ENCODE results near the gene NHSL1. TPM values are rescaled to one million over a fixed set of nuclear protein-coding genes. Genes with fewer than 3 reads are reported as not detected.
A peak's percentile ranks its signal among the peaks of the same experiment; 100 is the strongest.

Gene NHSL1
- total RNA-seq, 2 experiments from 2014 or later, result 2.7 to 10.6 TPM

GRCh38 chr6:138410972-138411880 is 88.1 kb downstream of the NHSL1 start:
- H3K36me3 ChIP-seq (ENCODE audit: insufficient read depth, low read length), result peaks cover 74% of the 10 kb centered on the region
- no TSS peak for BruUV-seq (replicated peaks)
- intact Hi-C loops (cut with micrococcal nuclease; ENCODE audit: unreplicated experiment), result no loop called here

GRCh38 chr6:138410048-138410735 is 89.1 kb downstream of the NHSL1 start:
- TSS peak; percentile 5 for BruUV-seq (replicated peaks)
- Histone ChIP-seq H3K9me2 (ENCODE audit: insufficient read depth, low read length) (no peaks in the 10 kb centered on the region), H3K36me3 (ENCODE audit: insufficient read depth, low read length) (peaks cover 81% of the 10 kb centered on the region), H4K20me1 (ENCODE audit: insufficient read depth, low read length) (no peaks in the 10 kb centered on the region), H3K4me2 (ENCODE audit: low read length) (no peak overlapping the region), H3K9me3 (ENCODE audit: low read length) (no peaks in the 10 kb centered on the region), H2AFZ (ENCODE audit: low read length) (no peak overlapping the region), H3K27ac (ENCODE audit: low read depth, low read length, poor library complexity, severe bottlenecking) (no peak overlapping the region), H3K4me1 (ENCODE audit: insufficient read depth, low read length, poor library complexity, severe bottlenecking) (peaks cover 12% of the 10 kb centered on the region), H3K79me2 (ENCODE audit: insufficient read depth, low read depth, low read length) (no peaks in the 10 kb centered on the region; the same call in 1 of the 2 replicates), H3K4me3 (ENCODE audit: low read depth, low read length, poor library complexity, severe bottlenecking) (no peak overlapping the region)
- TF ChIP-seq CTCF (conservative IDR thresholded peaks at IDR 0.05; ENCODE audit: low read length) (no peak), EZH2phosphoT487 (IDR thresholded peaks at IDR 0.05; ENCODE audit: borderline replicate concordance, low read depth, low read length) (no peak)
- CTCF ChIA-PET (ENCODE audit: unreplicated experiment), result no interaction called here
- DNase-seq (ENCODE audit: low spot score), result no peak
- POLR2A ChIA-PET, result interaction anchor here (0.6 to 1.0 kb wide), 7 partner anchors 9 to 706 kb away, joined by 3 to 5 read pairs (median 3); no protein-coding TSS in a partner anchor
- intact Hi-C loops (cut with micrococcal nuclease; ENCODE audit: unreplicated experiment), result no loop called here

More at GRCh38 chr6:138410972-138411880, 88.1 kb downstream of the NHSL1 start:
- TF ChIP-seq CTCF (conservative IDR thresholded peaks at IDR 0.05; ENCODE audit: low read length) (no peak), EZH2phosphoT487 (IDR thresholded peaks at IDR 0.05; ENCODE audit: borderline replicate concordance, low read depth, low read length) (no peak)
- H4K20me1 ChIP-seq (ENCODE audit: insufficient read depth, low read length), result no peaks in the 10 kb centered on the region
- H3K4me3 ChIP-seq (ENCODE audit: low read depth, low read length, poor library complexity, severe bottlenecking), result no peak overlapping the region
- H3K4me1 ChIP-seq (ENCODE audit: insufficient read depth, low read length, poor library complexity, severe bottlenecking), result peaks cover 2% of the 10 kb centered on the region
- no peak overlapping the region for H2AFZ ChIP-seq (ENCODE audit: low read length)
- DNase-seq (ENCODE audit: low spot score), result no peak
- H3K79me2 ChIP-seq (ENCODE audit: insufficient read depth, low read depth, low read length), result no peaks in the 10 kb centered on the region
- H3K4me2 ChIP-seq (ENCODE audit: low read length), result no peak overlapping the region
- H3K27ac ChIP-seq (ENCODE audit: low read depth, low read length, poor library complexity, severe bottlenecking), result no peak overlapping the region
- H3K9me3 ChIP-seq (ENCODE audit: low read length), result no peaks in the 10 kb centered on the region
- ChIA-PET CTCF (ENCODE audit: unreplicated experiment) (interaction anchor here (0.6 kb wide), 1 partner anchor 8 kb away, joined by 3 read pairs; no protein-coding TSS in a partner anchor), POLR2A (interaction anchor here (0.6 kb wide), 2 partner anchors 37 to 42 kb away, joined by 4 to 5 read pairs; no protein-coding TSS in a partner anchor)
- H3K9me2 ChIP-seq (ENCODE audit: insufficient read depth, low read length), result no peaks in the 10 kb centered on the region
